Sigmoid colon (tissue), 4 donors: ENCODE measurements around the gene PDPK1.
"Not testable (repeated sequence)": the region's sequence is repeated elsewhere in the genome, so short reads cannot be mapped to it uniquely, and the experiment has no call there.

ENCODE experiments used
- EP300 ChIP-seq, 4 donors: sonication (generic); formaldehyde crosslinking; IDR thresholded peaks; one replicate each; pipeline ENCODE4 v1.6.1; 2017; ENCODE audit warnings: antibody characterized with exemption in 4 of 4
- POLR2A ChIP-seq, 2 donors: fragments of 450-650 bp; IDR thresholded peaks; one replicate each; pipeline ENCODE4 v1.6.1; 2016; ENCODE audit warnings: antibody characterized with exemption in 2 of 2, mild to moderate bottlenecking in 2 of 2, moderate library complexity in 2 of 2

GRCh38 chr16:2543771-2544170 lies 6.0 kb downstream of the PDPK1 start:
- TF ChIP-seq POLR2A, EP300 (IDR thresholded peaks at IDR 0.05): not testable (repeated sequence)
